Right lung (tissue), 5 donors: Measurements from ENCODE around the gene LIN7A. TPM values are rescaled to one million over a fixed set of nuclear protein-coding genes. Genes with fewer than 3 reads are reported as not detected.

ENCODE experiments used
- DNase-seq, 2 donors: peaks; one replicate each; pipeline ENCODE4 v3.0.0-alpha.2; 2013
- polyA plus RNA-seq, 5 donors: library from polyadenylated mRNA; unstranded; fragments of 120-200 nt; gene quantifications; one replicate each; pipeline versions ENCODE4 v1.2.1 to v1.2.3, GENCODE V29; 2013; ENCODE audit warnings: inconsistent platforms in 1 of 5, low replicate concordance in 1 of 5; ENCODE audit not compliant: insufficient read length in 5 of 5, insufficient read depth in 1 of 5

The LIN7A gene
- polyA plus RNA-seq, 5 donors, result 12.1 to 25.6 (median 22.1) TPM

DNA sequence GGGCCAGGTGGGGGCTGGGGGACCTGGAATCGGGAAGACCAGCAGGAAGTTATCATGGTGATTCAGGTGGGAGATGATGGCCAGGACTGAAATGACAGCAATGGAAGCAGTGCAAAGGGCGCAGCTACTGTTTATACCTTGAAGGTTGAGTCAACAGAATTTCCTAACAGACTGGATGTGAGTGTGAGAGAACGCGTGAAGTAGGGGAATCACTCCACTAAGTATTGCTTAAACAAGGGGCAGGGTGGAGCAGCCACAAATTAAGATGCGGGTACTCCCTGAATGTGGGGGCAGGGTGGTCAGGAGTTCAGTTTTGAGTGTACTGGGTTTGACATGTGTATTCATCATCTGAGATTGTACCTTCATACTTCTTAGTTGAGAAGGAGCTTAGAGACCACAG is 175.9 kb downstream of the LIN7A start:
- no peak for DNase-seq

DNA sequence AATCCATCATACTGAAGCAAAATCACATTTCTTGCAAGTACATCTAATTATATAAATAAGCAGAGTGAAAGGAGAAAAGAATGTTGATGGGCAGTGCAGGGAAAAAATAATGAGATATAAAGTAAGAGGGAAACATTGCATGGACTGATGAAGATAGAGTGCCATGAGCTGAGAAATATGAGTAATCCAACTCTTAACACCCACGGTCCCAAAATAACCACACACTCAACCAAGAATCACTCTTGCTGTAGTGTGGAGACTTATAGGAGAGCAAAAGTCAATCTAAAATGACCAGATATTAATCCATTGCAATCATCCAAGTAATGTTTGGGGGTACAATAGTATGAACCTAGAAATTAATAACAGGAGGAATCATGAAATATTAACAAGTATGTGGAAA is 180.9 kb downstream of the LIN7A start:
- DNase-seq, result no peak

DNA sequence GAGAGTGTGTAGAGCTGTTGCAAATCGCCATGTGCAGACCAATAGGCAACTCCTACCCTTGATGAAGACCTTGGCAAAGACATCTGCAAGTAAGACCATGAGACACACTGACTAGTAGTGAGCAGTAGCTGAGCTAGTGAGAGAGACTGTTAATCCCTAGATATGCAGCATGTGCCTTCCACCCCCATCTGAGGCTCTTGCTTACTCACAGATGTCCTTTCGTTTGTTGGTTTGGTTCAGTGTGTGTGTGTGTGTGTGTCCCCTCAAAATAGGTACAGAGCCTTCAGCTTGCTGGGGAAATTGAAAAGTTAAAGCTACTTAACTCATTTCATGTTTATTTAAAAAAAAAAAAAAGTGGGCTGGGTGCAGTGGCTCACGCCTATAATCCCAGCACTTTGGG is 183.5 kb downstream of the LIN7A start:
- no peak for DNase-seq

DNA sequence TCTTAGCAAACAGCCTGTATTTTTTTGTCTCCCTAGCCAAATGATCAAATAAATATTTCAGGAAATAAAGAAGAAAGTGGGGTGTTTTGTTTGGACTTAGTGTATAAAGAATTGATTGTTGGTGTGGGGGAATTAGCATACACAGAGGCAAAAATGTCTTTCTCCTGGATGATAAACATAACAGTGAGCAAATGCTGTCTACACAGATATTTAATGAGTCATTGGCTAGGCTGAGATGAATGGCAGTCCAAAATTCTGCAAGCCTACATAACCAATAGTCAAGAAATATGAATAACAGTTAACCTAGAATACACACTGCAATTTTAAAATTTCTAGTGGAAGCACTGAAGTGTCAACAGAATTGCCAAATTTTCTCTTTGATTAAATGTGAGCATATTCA is 185.3 kb downstream of the LIN7A start:
- DNase-seq, result no peak

DNA sequence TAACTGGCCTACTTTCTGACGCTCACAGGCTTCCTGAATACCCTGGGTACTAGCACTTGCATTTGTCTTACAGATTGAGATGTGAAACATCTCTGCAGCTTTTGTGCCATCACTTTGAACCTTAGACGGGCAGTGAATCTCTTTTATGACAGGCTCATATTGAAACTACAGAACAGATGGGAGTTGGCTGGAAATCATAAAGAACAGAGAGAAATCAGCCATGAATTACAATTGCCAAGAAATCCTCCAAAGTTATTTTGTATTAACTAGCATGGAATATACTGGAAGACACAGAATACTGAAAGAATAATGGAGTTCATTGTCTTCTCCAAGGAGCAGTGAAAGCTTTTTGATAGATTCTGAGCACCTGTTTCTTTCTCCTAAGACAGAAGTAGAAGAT is 188.3 kb downstream of the LIN7A start:
- no peak for DNase-seq

DNA sequence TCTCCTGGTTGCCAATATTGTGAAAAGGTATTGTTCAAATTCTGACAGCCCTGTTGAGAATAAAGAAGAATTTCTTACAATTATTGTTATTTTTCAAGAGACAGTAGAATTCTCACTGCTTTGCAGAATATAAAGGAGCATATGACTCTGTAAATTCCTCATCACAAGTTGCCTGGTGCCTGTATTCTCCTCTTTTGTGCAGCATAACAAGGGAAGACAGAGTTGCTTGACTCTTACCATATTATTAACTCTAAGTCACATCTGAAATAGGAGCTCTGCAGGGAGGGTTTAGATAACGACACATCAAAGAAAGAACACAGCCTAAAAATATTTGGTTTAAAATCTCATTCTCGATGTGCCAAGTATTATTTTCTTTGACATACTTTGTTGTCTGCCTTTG is 189.9 kb downstream of the LIN7A start:
- DNase-seq, result no peak

DNA sequence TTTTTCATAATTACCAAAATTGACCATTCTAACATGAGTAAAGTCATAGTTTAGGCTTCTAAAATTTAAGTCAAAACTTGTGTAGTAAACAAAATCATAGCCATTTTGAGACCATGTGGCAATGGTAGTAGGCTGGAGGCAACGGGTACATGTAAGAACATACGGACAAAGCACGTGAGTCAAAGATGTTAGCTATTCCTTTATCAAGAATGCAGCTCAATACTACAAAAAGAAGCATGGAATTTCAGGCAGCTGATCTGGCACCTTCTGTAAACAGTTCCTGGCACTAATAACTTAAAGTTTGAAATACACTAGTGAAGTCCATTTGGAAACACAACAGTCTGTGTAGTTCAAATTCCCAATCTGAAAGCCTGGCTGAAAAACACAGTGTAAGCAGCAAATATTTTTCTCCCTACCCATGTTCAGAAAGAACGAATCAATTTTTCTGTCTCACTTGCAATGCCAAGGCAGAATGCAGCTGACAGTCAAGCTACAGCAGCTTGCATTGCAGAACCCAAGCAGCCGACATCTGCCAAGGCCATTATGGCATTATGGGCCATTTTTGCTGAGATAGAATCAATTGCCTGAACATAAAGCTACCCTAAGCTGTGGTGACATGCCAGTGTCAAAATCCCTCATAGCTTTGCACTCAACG is 191.8 kb downstream of the LIN7A start:
- no peak for DNase-seq

Other genes starting within 250 kb of the LIN7A start
- 1 to 10 TPM in 1 of 5 donors, under 1 TPM in 4; 0.31 to 4.7 (median 0.48) TPM for gene MYF6, start 230.3 kb downstream of the LIN7A start, polyA plus RNA-seq
- gene MYF5, start 221.0 kb downstream of the LIN7A start, polyA plus RNA-seq, result 1 to 10 TPM in 1 of 5 donors, under 1 TPM in 1, not detected in 3; 0.12 to 1.6 TPM
- 10 to 100 TPM; 16.6 to 39.4 (median 33.6) TPM for gene ACSS3, start 140.1 kb upstream of the LIN7A start, polyA plus RNA-seq